Activated T-cell treated with anti-CD3 and anti-CD28 coated beads for 4 hours (primary cell): ENCODE results near the gene ANGPTL1.
"Not testable (repeated sequence)": the region's sequence is repeated elsewhere in the genome, so short reads cannot be mapped to it uniquely, and the experiment has no call there.

Source experiments
- DNase-seq: peaks from one replicate; pipeline ENCODE4 v3.0.0-alpha.2; 2020

Gene ANGPTL1

DNA sequence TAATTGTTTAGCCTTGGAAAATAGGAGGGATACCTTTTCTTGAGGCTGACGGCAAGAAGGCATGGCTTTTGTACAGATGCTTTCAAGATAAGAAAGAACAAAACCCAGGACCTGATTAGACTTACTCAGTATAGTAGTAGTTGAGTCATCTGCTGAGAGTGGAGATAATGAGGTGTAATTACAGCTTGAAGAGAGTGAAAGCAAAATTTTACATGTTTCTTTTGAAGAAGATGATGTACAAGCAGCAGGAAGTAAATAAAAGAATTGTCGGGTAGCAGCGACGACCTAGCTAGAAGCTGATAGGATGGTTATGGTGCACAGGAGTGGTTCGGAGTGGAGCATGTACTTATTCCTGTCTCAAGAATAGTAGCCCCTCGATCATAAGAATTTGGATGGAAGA is 6.6 kb downstream of the ANGPTL1 start:
- DNase-seq = no peak

DNA sequence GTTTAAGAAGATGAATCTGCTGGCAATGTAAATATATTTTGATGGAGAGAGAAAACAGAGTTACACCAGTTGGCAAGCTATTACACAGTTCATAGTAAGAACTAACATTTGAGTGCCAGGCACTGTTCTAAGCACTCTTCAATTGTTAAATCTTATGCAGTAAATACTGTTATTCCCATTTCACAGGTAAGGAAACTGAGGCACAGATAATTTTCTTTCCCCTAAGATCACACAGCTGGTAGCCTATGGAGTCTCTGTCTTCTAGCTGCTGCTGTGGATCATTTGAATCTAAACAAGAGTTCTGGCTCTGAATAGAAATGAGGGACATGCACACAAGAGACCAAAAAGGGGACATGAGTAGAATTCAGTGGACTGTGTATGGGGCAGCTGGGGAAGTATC is 8.0 kb downstream of the ANGPTL1 start:
- no peak for DNase-seq

DNA sequence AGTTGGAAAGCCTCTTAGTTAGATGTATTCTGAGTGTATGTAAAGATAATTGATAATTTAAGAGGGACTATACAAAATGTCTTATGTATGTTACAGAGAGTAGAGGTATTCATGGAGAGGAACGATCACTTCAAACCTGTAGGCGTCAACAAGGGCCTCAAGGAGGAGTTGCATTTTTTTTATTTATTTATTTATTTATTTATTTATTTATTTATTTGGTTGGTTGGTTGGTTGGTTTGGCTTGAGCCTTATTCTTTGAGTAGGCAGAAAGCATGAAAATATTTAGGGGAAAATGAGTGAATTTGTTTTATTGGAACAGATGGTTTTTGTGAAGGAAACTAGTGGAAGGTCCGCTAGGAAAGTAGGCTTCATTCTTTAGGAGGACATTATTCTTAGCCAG is 8.5 kb downstream of the ANGPTL1 start:
- DNase-seq = no peak

DNA sequence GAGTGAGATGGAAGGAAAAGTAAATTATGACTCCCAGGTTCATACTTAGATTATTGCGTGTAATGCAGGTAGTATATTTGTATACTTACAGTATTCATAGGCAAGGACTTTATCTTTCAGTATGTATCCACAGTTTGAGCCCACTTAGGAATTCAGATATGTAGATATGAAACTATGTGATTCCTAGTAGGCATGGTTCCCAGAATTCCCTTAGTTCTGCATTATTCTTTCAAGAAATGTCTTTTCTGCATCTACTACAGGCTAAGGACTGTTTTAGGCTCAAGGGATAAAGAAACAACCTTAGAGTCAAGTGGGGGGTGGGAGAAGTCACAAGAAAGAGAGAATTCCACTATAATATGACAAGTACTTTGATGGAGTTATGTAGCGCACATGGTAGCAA is 13.8 kb downstream of the ANGPTL1 start:
- DNase-seq = no peak

DNA sequence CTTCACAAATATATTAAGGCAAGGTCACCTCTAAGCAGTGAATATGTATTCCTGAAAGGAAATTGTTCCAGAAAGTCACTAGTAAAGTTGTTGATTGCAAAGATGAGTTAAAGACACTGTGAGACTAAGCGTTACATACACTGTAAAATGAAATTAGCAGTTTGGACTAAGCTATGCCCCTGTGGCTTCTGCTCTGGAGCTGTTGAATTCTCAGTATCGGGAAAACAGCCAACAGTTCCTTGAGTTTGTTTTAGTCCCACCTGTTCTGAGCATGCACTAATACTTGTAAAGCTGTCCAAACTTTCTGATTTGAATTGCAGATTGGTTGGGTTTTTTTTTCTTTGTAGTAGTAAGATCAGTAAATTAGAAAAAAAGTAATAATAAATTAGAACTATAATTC is 21.0 kb downstream of the ANGPTL1 start:
- no peak for DNase-seq

DNA sequence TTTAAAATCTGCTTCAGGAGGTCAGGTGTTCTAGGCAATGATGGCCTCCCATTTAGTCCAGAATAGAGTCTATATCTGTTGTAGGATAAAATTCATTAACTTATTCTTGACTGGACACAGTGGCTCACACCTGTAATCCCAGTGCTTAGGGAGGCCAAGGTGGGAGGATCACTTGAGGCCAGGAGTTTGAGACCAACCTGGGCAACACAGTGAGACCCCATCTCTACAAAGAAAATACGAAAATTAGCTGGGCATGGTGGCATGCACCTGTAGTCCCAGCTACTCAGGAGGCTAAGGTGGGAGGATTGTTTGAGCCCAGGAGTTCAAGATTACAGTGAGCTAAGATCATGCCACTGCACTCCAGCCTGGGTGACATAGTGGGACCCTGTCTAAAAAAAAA is 23.0 kb downstream of the ANGPTL1 start:
- not testable (repeated sequence) for DNase-seq

DNA sequence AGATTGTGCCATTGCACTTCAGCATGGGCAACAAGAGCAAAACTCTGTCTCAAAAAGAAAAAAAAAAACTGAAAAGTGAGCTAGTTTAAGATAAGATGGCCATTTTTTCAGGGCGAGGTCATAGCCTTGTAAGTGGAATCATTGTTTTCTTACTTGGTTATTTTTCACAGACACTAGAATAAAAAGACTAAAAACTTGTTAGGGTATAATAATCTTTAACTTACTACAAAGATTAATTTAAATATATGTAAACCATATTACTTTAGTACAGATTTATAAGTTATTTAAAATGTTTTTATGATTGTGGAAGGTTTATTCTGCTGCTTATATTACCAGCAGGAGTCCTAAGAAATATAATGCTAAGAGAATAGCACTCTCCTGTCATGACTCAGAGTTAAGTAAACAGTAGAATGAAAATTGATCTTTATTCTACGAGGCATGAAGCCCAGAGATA is 23.5 kb downstream of the ANGPTL1 start:
- DNase-seq = no peak

DNA sequence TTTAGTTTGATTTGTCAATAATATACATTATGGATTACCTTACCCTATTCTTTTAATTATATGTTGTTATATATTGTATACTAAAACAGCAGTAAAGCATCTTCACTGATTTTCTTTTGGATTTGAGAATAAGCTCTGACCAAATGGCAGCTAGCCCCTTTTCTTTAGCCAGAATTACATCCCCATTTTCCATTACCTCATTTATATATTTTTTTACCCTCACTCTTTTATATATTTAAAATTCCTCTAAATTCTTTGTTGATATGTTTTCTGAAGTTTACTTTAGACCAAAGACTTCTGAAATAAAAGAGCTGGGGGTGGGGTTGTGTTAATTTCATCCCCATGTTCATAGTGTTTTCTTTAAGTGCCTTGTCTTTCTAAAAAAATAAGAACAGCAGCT is 24.6 kb downstream of the ANGPTL1 start:
- DNase-seq = no peak

DNA sequence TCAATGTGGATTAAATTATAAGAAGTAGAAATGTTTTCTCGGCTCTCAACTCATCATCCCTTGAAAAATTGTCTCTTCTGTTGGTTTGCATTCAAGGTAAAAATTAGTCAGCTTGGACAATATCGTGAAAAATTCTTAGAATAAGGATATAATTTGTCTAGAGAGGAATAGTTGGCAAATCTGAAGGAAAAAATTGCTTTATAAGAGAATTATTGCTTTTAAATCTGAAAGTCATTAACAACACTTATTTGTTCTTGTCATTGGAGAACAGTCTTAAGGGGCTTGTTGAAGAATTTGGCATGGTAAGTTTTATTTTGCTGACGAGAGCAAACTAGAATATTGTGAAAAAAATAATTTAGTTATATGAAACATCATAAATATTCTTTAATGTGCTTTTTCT is 26.4 kb downstream of the ANGPTL1 start:
- DNase-seq = no peak

DNA sequence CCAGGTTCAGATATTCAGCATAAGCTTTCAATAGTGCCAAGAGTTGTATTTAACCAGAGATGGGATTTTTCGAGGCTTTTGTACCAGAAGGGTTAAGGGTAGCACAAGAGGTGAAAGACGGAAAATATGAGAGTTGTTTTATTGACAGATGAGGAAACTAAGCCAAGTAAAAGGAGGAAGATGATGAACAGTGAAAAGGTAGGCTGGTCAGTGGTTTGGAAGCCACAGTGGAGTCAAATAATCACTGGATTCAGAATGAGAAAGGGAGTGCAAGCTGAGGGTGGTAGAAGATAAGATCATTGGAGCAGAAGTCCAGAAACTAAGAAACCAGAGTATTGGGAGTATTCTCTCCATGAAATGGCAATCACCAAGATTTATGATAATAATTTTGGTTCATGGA is 45.7 kb downstream of the ANGPTL1 start:
- no peak for DNase-seq

DNA sequence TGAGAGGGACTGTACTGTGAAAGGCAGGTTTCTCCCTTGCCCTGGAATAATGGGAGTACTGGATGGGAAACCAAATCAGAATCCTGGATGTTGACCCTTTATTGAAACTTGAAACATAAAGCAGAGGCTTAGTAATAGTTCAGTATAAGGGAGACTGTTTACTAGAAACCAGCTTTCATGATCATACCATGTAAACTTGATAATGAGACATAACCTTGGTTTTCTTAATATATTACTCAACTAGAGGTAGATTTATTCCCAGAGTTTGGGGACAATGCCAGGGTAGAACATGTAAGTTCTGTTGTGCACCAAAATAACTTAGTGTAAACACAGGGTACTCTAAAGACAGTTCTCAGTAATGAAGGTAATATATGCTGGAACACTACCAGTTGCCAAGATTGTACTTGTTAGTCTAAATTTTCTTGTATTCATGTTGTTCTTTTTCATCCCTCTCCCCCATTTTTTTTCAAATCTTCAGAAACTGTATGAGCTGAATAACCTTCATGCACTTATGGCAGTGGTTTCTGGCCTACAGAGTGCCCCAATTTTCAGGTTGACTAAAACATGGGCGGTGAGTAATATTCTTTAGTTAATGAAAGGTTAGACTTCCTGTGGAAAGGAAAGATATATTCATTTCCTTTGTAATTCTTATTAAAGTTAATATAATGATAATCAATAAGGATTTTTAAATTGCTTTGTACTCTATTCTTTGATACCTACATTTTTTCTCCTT is 49.6 kb downstream of the ANGPTL1 start:
- no peak for DNase-seq

DNA sequence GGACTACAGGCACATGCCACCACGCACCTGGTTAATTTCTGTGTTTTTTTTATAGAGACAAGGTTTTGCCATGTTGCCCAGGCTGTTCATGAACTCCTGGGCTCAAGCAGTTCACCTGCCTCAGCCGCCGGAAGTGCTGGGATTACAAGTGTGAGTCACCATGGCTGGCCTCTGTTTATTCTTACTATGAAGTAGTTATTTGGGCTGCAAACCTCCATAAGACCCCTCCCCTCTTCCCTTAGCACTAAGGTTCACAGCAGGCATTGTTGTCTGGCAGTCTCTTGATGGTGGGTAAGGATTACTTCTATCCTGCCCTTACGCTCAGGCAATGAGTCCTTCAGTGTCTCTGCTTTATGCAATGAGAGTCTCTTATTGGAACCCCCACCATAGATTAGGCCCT is 51.8 kb downstream of the ANGPTL1 start:
- DNase-seq = no peak

DNA sequence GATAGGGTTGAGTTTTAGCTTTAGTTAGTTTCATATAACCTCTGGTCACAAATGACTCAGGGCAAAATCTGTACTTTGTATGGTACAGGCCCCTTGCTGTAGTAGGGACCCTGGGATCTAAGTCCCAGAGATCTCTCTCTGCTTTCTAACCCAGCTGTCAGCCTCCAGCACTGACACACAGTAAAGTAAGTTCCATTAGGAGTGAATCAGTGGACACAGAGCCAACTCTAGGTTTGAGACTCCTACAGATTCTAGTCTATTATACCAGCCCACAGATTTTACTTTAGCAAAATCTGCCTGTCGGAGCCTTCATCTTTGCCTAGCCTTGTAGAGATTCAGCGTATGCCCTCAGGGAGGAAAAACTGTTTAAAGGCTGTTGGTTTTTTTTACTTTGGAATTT is 52.5 kb downstream of the ANGPTL1 start:
- DNase-seq = no peak

DNA sequence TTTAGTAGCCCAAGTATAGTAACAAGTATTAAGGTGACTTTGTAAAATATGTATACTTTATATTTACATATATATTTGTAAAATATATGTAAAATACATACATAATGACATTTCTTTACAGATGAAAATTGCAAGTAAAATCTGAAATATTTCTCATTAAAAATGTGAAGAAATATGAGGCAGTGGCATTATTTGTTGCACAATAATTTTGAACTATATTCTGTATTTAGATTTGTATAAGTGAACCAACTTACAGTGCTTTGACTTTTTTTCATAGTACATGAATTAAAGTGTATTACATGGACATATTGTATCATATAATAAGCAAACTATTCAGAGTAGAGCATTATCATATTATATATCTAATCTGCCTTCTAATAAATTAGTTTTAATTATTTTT is 60.3 kb downstream of the ANGPTL1 start:
- DNase-seq = no peak

DNA sequence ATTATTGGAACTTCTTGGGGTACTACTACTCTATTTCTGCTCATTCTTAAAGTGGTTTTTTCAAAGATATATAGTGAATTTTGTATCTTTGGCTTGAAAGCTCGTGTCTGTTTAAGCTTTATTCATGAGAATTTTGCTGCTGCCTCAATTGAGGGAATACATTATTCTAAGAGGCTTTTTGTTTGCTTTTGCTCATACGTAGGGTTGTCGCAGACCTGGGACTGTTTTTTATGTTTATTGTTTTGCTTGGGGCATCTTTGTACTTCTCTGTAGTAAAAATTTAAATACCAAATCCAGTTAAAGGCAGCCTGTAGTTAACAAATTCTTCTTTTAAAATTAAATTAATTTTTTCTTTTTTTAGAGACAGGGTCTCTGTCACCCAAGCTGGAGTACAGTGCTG is 62.3 kb downstream of the ANGPTL1 start:
- DNase-seq = no peak

DNA sequence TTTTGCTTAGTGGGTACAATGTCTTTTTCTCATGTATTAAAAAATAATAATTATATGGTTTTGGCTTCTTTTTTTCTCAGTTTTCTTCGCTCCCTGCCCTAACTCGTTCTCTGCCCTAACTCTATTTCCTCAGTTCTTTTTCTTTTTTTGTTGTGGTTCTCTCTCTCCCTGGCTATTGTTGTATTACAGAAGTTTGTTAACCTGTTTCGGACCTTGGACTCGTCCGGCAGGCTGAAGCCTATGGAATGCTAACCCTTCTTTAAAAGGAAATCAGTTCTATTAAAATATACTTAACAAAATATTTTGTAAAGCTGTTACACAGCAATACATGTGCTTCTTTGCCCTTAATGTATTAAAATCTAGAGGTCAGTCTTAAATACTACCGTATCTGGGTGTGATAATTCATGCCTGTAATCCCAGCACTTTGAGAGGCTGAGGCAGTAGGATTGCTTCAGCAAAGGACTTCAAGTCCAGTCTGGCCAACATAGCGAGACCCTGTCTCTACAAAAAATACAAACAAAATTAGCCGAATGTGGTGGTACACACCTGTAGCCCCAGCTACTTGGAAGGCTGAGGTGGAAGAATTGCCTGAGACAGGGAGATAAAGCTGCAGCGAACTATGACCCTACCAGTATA is 64.1 kb downstream of the ANGPTL1 start:
- DNase-seq = no peak

DNA sequence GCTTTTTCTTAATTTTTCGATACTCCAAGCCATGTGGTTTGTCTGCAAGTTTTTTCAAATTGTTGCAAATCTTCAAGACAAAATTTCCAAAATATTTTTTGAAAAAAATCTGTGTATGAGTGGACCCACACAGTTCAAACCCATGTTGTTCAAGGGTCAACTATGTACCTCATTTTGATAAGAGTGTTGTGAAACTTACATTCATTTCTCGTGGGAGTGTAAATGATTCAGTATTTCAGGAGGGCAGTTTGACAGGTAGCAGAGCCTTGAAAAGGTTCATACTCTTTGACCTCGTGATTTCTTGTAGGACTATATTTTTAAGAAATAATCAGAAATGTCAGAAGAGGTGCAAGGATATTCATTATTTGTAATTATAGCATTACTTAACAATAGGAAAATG is 68.0 kb downstream of the ANGPTL1 start:
- DNase-seq = no peak
